HepG2 (cell line): ENCODE results near the gene SLC17A9. TPM values are rescaled to one million over a fixed set of nuclear protein-coding genes. Genes with fewer than 3 reads are reported as not detected.

Source experiments
- AHR ChIP-seq: IDR thresholded peaks from 2 replicates; pipeline ENCODE4 v1.6.1; 2018; ENCODE audit warnings: missing genetic modification reagents, missing compliant biosample characterization
- ARNTL ChIP-seq: sonication (generic); formaldehyde crosslinking; IDR thresholded peaks from 2 replicates; pipeline ENCODE4 v1.4.0; 2020; ENCODE audit warnings: mild to moderate bottlenecking, missing genetic modification reagents
- ESRRA ChIP-seq: sonication (generic); formaldehyde crosslinking; IDR thresholded peaks from 2 replicates; pipeline ENCODE4 v1.5.1; 2020; ENCODE audit warnings: mild to moderate bottlenecking, low read depth, missing genetic modification reagents
- HIC2 ChIP-seq: sonication (generic); formaldehyde crosslinking; IDR thresholded peaks from 2 replicates; pipeline ENCODE4 v1.9.0; 2022; ENCODE audit warnings: low read depth, missing genetic modification reagents
- HNRNPL ChIP-seq: fragments of 200-400 bp; formaldehyde crosslinking; IDR thresholded peaks from 2 replicates; pipeline ENCODE4 v1.6.1; 2017; ENCODE audit warnings: mild to moderate bottlenecking, low read depth, low read length
- MNT ChIP-seq: fragments of 450-650 bp; IDR thresholded peaks from 2 replicates; pipeline ENCODE4 v1.6.1; 2016
- MYC ChIP-seq: sonication (generic); formaldehyde crosslinking; IDR thresholded peaks from 2 replicates; pipeline ENCODE4 v1.9.0; 2021; ENCODE audit warnings: missing genetic modification reagents, borderline replicate concordance
- NRL ChIP-seq: sonication (generic); formaldehyde crosslinking; IDR thresholded peaks from 2 replicates; pipeline ENCODE4 v1.5.0; 2020; ENCODE audit warnings: missing genetic modification reagents, mild to moderate bottlenecking, moderate library complexity, borderline replicate concordance
- RBFOX2 ChIP-seq: fragments of 200-400 bp; formaldehyde crosslinking; IDR thresholded peaks from 2 replicates; pipeline ENCODE4 v1.6.1; 2017; ENCODE audit warnings: low read depth, mild to moderate bottlenecking, low read length
- SNAPC4 ChIP-seq: sonication (generic); formaldehyde crosslinking; IDR thresholded peaks from 2 replicates; pipeline ENCODE4 v1.4.0; 2020; ENCODE audit warnings: mild to moderate bottlenecking, missing genetic modification reagents
- STAT6 ChIP-seq: sonication (generic); formaldehyde crosslinking; IDR thresholded peaks from 2 replicates; pipeline ENCODE4 v1.4.0; 2020; ENCODE audit warnings: missing genetic modification reagents, mild to moderate bottlenecking, borderline replicate concordance
- TFAP4 ChIP-seq: sonication (generic); IDR thresholded peaks from 2 replicates; pipeline ENCODE4 v1.6.1; 2016; ENCODE audit warnings: low read depth, borderline replicate concordance
- ZFY ChIP-seq: sonication (generic); formaldehyde crosslinking; IDR thresholded peaks from 2 replicates; pipeline ENCODE4 v1.4.0; 2020; ENCODE audit warnings: missing genetic modification reagents
- ZMYM4 ChIP-seq: sonication (generic); formaldehyde crosslinking; IDR thresholded peaks from 2 replicates; pipeline ENCODE4 v1.8.1; 2023; ENCODE audit warnings: mild to moderate bottlenecking, missing genetic modification reagents
- ZNF547 ChIP-seq: sonication (generic); formaldehyde crosslinking; IDR thresholded peaks from 2 replicates; pipeline ENCODE4 v1.5.1; 2020; ENCODE audit warnings: mild to moderate bottlenecking, missing genetic modification reagents
- ZNF737 ChIP-seq: sonication (generic); formaldehyde crosslinking; IDR thresholded peaks from 2 replicates; pipeline ENCODE4 v1.5.0; 2020; ENCODE audit warnings: missing genetic modification reagents, mild to moderate bottlenecking, borderline replicate concordance
- ZNF746 ChIP-seq: sonication (generic); formaldehyde crosslinking; IDR thresholded peaks from 2 replicates; pipeline ENCODE4 v1.8.0; 2022; ENCODE audit warnings: mild to moderate bottlenecking, missing genetic modification reagents
- polyA plus RNA-seq, 8 experiments: library from polyadenylated mRNA; depleted of rRNA in 3 of 8; stranded (reverse) in 7 of 8; unstranded in 1 of 8; fragments of >200 nt; fragmentation: Illumina TruSeq in 4 of 8; extraction: Trizol in 4 of 8; gene quantifications; 2 replicates each; pipeline versions ENCODE4 v1.2.1 to v1.2.3, GENCODE V29; 2011 to 2016; ENCODE audit warnings: low read depth in 4 of 8, missing spikeins in 1 of 8, mixed read lengths in 1 of 8; ENCODE audit not compliant: insufficient read depth in 1 of 8
- total RNA-seq, 5 experiments: library from RNA; depleted of rRNA; stranded (reverse); fragments of >200 nt; fragmentation: Illumina TruSeq; extraction: Trizol; gene quantifications; 2 replicates each; pipeline ENCODE4 v1.2.3, GENCODE V29; 2016; ENCODE audit warnings: low read depth in 1 of 5

Gene SLC17A9
- total and polyA plus RNA-seq, 2 of the 13 experiments (the other 11 are each of a cell fraction or from before 2014, with no cell fraction given): 110 to 191 TPM

GRCh38 chr20:62921119-62921687 is 31.3 kb upstream of the SLC17A9 start (continued):
- TF ChIP-seq MYC (CRISPR knock-in tag) (0 out of 2 replicates have a peak, but pooled peaks have one; percentile 30), HNRNPL (no peak), NRL (CRISPR knock-in tag) (0 out of 2 replicates have a peak, but pooled peaks have one; percentile 52), ARNTL (CRISPR knock-in tag) (0 out of 2 replicates have a peak, but pooled peaks have one; percentile 15), SNAPC4 (CRISPR knock-in tag) (no peak), ZFY (peak; percentile 40; the same call in 1 of the 2 replicates), ESRRA (CRISPR knock-in tag) (no peak), STAT6 (no peak), ZMYM4 (CRISPR knock-in tag) (0 out of 2 replicates have a peak, but pooled peaks have one; percentile 22), TFAP4 (no peak; the same call in 1 of the 2 replicates), HIC2 (CRISPR knock-in tag) (no peak), RBFOX2 (no peak), MNT (no peak), ZNF737 (CRISPR knock-in tag) (no peak), ZNF547 (no peak), ZNF746 (CRISPR knock-in tag) (no peak), AHR (CRISPR knock-in tag) (0 out of 2 replicates have a peak, but pooled peaks have one; percentile 48)
